Activated naive CD4-positive, alpha-beta T cell treated with anti-CD3 and anti-CD28 coated beads, Interleukin-2, amount 50 U/mL, for 16 hours (primary cell): ENCODE data around the gene PET100.

Experiments used
- DNase-seq: peaks from one replicate; pipeline ENCODE4 v3.0.0-alpha.2; 2020

The PET100 gene

GRCh38 chr19:7629347-7630054 lies at the start of gene PET100, which contains the start of gene XAB2:
Gene PET100, plus strand, starts transcription at chr19:7629793. Its CDS starts 41 bp downstream, at chr19:7629834.
Gene XAB2, minus strand, starts transcription at chr19:7629545. Its CDS starts 18 bp downstream, at chr19:7629527.
- peak; percentile 92 for DNase-seq

- no peak for DNase-seq
These were observed 47.1 kb upstream of the PET100 start for GRCh38 chr19:7582446-7582845.

GRCh38 chr19:7589822-7590221 lies 39.8 kb upstream of the PET100 start:
- no peak for DNase-seq

GRCh38 chr19:7590256-7590655 lies 39.3 kb upstream of the PET100 start:
- no peak for DNase-seq

GRCh38 chr19:7595466-7596133 lies 34.0 kb upstream of the PET100 start, which contains the start of gene CAMSAP3:
Gene CAMSAP3, plus strand, starts transcription at chr19:7595863. Its CDS starts 140 bp downstream, at chr19:7596003.
- peak; percentile 58 for DNase-seq

- DNase-seq: no peak
These were observed 33.2 kb upstream of the PET100 start for GRCh38 chr19:7596211-7596937.

- DNase-seq: no peak
These were observed 31.9 kb upstream of the PET100 start for GRCh38 chr19:7597689-7598088.

GRCh38 chr19:7598180-7598579 lies 31.4 kb upstream of the PET100 start:
- no peak for DNase-seq

- DNase-seq: no peak
These were observed 28.9 kb upstream of the PET100 start for GRCh38 chr19:7600721-7601120.

GRCh38 chr19:7602240-7602934 lies 27.2 kb upstream of the PET100 start:
- DNase-seq: no peak

- no peak for DNase-seq
These were observed 26.6 kb upstream of the PET100 start for GRCh38 chr19:7602935-7603497.

GRCh38 chr19:7603919-7604318 lies 25.7 kb upstream of the PET100 start:
- no peak for DNase-seq

- no peak for DNase-seq
These were observed 23.9 kb upstream of the PET100 start for GRCh38 chr19:7605490-7606222.

GRCh38 chr19:7606289-7606688 lies 23.3 kb upstream of the PET100 start:
- no peak for DNase-seq

GRCh38 chr19:7607212-7607873 lies 22.2 kb upstream of the PET100 start:
- DNase-seq: no peak

- no peak for DNase-seq
These were observed 21.6 kb upstream of the PET100 start for GRCh38 chr19:7607874-7608560.

- no peak for DNase-seq
These were observed 18.9 kb upstream of the PET100 start for GRCh38 chr19:7610491-7611240.

GRCh38 chr19:7611541-7612279 lies 17.9 kb upstream of the PET100 start:
- no peak for DNase-seq
